ENCODE data around the gene GOLGA6L1.
"Not testable (repeated sequence)": the region's sequence is repeated elsewhere in the genome, so short reads cannot be mapped to it uniquely, and the experiment has no call there.

GOLGA6L1 gene

GRCh38 chr15:23136722-23137121 lies at the start of gene GOLGA6L1:
Gene GOLGA6L1 (minus strand): TSS chr15:23136822. CDS start chr15:23136731, 91 bp downstream.
- DNase-seq (ENCODE audit: low read depth, low spot score) = not testable (repeated sequence)

- not testable (repeated sequence) for DNase-seq (ENCODE audit: low read depth, low spot score)
These were observed 44.6 kb upstream of the GOLGA6L1 start for GRCh38 chr15:23181201-23181600.

GRCh38 chr15:23180547-23180927 lies 43.9 kb upstream of the GOLGA6L1 start:
- DNase-seq (ENCODE audit: low read depth, low spot score) = not testable (repeated sequence)

- DNase-seq (ENCODE audit: low read depth, low spot score) = not testable (repeated sequence)
These were observed 43.3 kb upstream of the GOLGA6L1 start for GRCh38 chr15:23179768-23180546.

GRCh38 chr15:23176683-23177082 lies 40.1 kb upstream of the GOLGA6L1 start:
- DNase-seq (ENCODE audit: low read depth, low spot score) = not testable (repeated sequence)

GRCh38 chr15:23175606-23176005 lies 39.0 kb upstream of the GOLGA6L1 start:
- not testable (repeated sequence) for DNase-seq (ENCODE audit: low read depth, low spot score)

- DNase-seq (ENCODE audit: low read depth, low spot score) = not testable (repeated sequence)
These were observed 38.1 kb upstream of the GOLGA6L1 start for GRCh38 chr15:23174609-23175140.

- DNase-seq (ENCODE audit: low read depth, low spot score) = not testable (repeated sequence)
These were observed 3.8 kb downstream of the GOLGA6L1 start for GRCh38 chr15:23132787-23133186.

- DNase-seq (ENCODE audit: low read depth, low spot score) = no peak
These were observed 18.4 kb downstream of the GOLGA6L1 start for GRCh38 chr15:23118208-23118607.

- no peak for DNase-seq (ENCODE audit: low read depth, low spot score)
These were observed 40.8 kb downstream of the GOLGA6L1 start for GRCh38 chr15:23095796-23096195.

GRCh38 chr15:23083115-23083514 lies 53.5 kb downstream of the GOLGA6L1 start:
- DNase-seq (ENCODE audit: low read depth, low spot score) = no peak

GRCh38 chr15:23081996-23082737 lies 54.5 kb downstream of the GOLGA6L1 start:
- not testable (repeated sequence) for DNase-seq (ENCODE audit: low read depth, low spot score)

- DNase-seq (ENCODE audit: low read depth, low spot score) = no peak
These were observed 55.4 kb downstream of the GOLGA6L1 start for GRCh38 chr15:23081271-23081670.

- DNase-seq (ENCODE audit: low read depth, low spot score) = no peak
These were observed 56.9 kb downstream of the GOLGA6L1 start for GRCh38 chr15:23079766-23080165.

All from iPS DF 19.7 (cell line).